Subcutaneous abdominal adipose tissue (tissue), 5 donors: ENCODE measurements around the gene RNF115.
"Not testable (repeated sequence)": the region's sequence is repeated elsewhere in the genome, so short reads cannot be mapped to it uniquely, and the experiment has no call there.

Experiments used
- H3K27ac ChIP-seq: one replicate; pipeline ENCODE4 v1.7.0; 2013; ENCODE audit warnings: low read depth, mild to moderate bottlenecking, inconsistent platforms, low read length, moderate library complexity
- H3K27me3 ChIP-seq, 5 donors: one replicate each; pipeline ENCODE4 v1.7.0; 2013; ENCODE audit warnings: low read length in 5 of 5, inconsistent platforms in 1 of 5; ENCODE audit not compliant: control insufficient read depth in 5 of 5, insufficient read depth in 4 of 5
- H3K36me3 ChIP-seq, 5 donors: one replicate each; pipeline ENCODE4 v1.7.0; 2013; ENCODE audit warnings: low read length in 5 of 5; ENCODE audit not compliant: control insufficient read depth in 5 of 5, insufficient read depth in 5 of 5
- H3K4me1 ChIP-seq, 5 donors: one replicate each; pipeline ENCODE4 v1.7.0; 2013; ENCODE audit warnings: low read length in 5 of 5, mild to moderate bottlenecking in 3 of 5, moderate library complexity in 1 of 5; ENCODE audit not compliant: control insufficient read depth in 5 of 5, insufficient read depth in 5 of 5
- H3K4me3 ChIP-seq, 5 donors: one replicate each; pipeline ENCODE4 v1.7.0; 2013; ENCODE audit warnings: low read length in 5 of 5, low read depth in 1 of 5
- H3K9ac ChIP-seq, 5 donors: one replicate each; pipeline ENCODE4 v1.7.0; 2013; ENCODE audit warnings: low read length in 5 of 5, mild to moderate bottlenecking in 4 of 5, moderate library complexity in 3 of 5
- H3K9me3 ChIP-seq, 5 donors: one replicate each; pipeline ENCODE4 v1.7.0; 2013; ENCODE audit warnings: low read length in 5 of 5; ENCODE audit not compliant: control insufficient read depth in 5 of 5
- donor health status: healthy.
- donor health status: healthy.
- donor health status: healthy.
- donor health status: healthy.
- donor health status: healthy.

Gene RNF115

GRCh38 chr1:145764231-145764940 is 59.5 kb downstream of the RNF115 start:
- not testable (repeated sequence) for H3K9me3 ChIP-seq, H3K27me3 ChIP-seq, H3K27ac ChIP-seq, H3K9ac ChIP-seq, H3K4me3 ChIP-seq, H3K4me1 ChIP-seq
- peaks cover 0 to 25% (median 8%) of the 10 kb centered on the region in 5 donors for H3K36me3 ChIP-seq

GRCh38 chr1:145762001-145762400 is 61.9 kb downstream of the RNF115 start:
- H3K36me3 ChIP-seq, result peaks cover 10 to 27% (median 11%) of the 10 kb centered on the region in 5 donors
- H3K27ac ChIP-seq, H3K4me3 ChIP-seq, H3K27me3 ChIP-seq, H3K9me3 ChIP-seq, H3K4me1 ChIP-seq, H3K9ac ChIP-seq: not testable (repeated sequence)

GRCh38 chr1:145761498-145761897 is 62.4 kb downstream of the RNF115 start:
- H3K36me3 ChIP-seq, result peaks cover 10 to 27% (median 12%) of the 10 kb centered on the region in 5 donors
- H3K4me1 ChIP-seq, result not testable (repeated sequence)

GRCh38 chr1:145760395-145760949 is 63.4 kb downstream of the RNF115 start:
- not testable (repeated sequence) for H3K9me3 ChIP-seq, H3K4me1 ChIP-seq, H3K27me3 ChIP-seq, H3K4me3 ChIP-seq, H3K27ac ChIP-seq, H3K9ac ChIP-seq
- H3K36me3 ChIP-seq, result peaks cover 10 to 33% (median 14%) of the 10 kb centered on the region in 5 donors

More at GRCh38 chr1:145761498-145761897, 62.4 kb downstream of the RNF115 start:
- H3K9me3 ChIP-seq, H3K4me3 ChIP-seq, H3K27ac ChIP-seq, H3K27me3 ChIP-seq, H3K9ac ChIP-seq: not testable (repeated sequence)

- Histone ChIP-seq H3K4me3 (no peak overlapping the region), H3K4me1 (no peaks in the 10 kb centered on the region), H3K9me3 (no peaks in the 10 kb centered on the region), H3K36me3 (peaks cover 10 to 37% (median 16%) of the 10 kb centered on the region in 5 donors), H3K9ac (no peak overlapping the region), H3K27ac (no peak overlapping the region), H3K27me3 (no peaks in the 10 kb centered on the region)
Observed at GRCh38 chr1:145759721-145760120, 64.2 kb downstream of the RNF115 start.

- Histone ChIP-seq H3K9me3 (no peaks in the 10 kb centered on the region), H3K4me3 (no peak overlapping the region), H3K4me1 (no peaks in the 10 kb centered on the region), H3K27me3 (no peaks in the 10 kb centered on the region), H3K36me3 (peaks cover 10 to 37% (median 16%) of the 10 kb centered on the region in 5 donors), H3K9ac (no peak overlapping the region), H3K27ac (no peak overlapping the region)
Observed at GRCh38 chr1:145758575-145758974, 65.3 kb downstream of the RNF115 start.

- Histone ChIP-seq H3K9ac (no peak overlapping the region), H3K27me3 (no peaks in the 10 kb centered on the region), H3K9me3 (no peaks in the 10 kb centered on the region), H3K4me1 (no peaks in the 10 kb centered on the region), H3K27ac (no peak overlapping the region), H3K36me3 (peaks cover 11 to 38% (median 18%) of the 10 kb centered on the region in 5 donors), H3K4me3 (no peak overlapping the region)
Observed at GRCh38 chr1:145758116-145758515, 65.8 kb downstream of the RNF115 start.

- Histone ChIP-seq H3K27me3 (no peaks in the 10 kb centered on the region), H3K27ac (no peak overlapping the region), H3K36me3 (peaks cover 11 to 39% (median 17%) of the 10 kb centered on the region in 5 donors), H3K9ac (no peak overlapping the region), H3K4me1 (no peaks in the 10 kb centered on the region), H3K9me3 (no peaks in the 10 kb centered on the region), H3K4me3 (no peak overlapping the region)
Observed at GRCh38 chr1:145757420-145757819, 66.5 kb downstream of the RNF115 start.

GRCh38 chr1:145751491-145752037 is 72.3 kb downstream of the RNF115 start:
- Histone ChIP-seq H3K9me3 (no peaks in the 10 kb centered on the region), H3K9ac (no peak overlapping the region), H3K4me3 (no peak overlapping the region), H3K27ac (peak overlapping the region; percentile 28), H3K4me1 (peaks cover 0 to 9% (median 6%) of the 10 kb centered on the region in 5 donors), H3K27me3 (no peaks in the 10 kb centered on the region), H3K36me3 (peaks cover 25 to 62% (median 47%) of the 10 kb centered on the region in 5 donors)

- Histone ChIP-seq H3K9ac (no peak overlapping the region), H3K27me3 (no peaks in the 10 kb centered on the region), H3K4me3 (no peak overlapping the region), H3K27ac (no peak overlapping the region), H3K36me3 (peaks cover 30 to 67% (median 50%) of the 10 kb centered on the region in 5 donors), H3K9me3 (no peaks in the 10 kb centered on the region), H3K4me1 (peaks cover 0 to 9% (median 6%) of the 10 kb centered on the region in 5 donors)
Observed at GRCh38 chr1:145750426-145750825, 73.5 kb downstream of the RNF115 start.
